ENCODE data around the gene BLOC1S5.
"Not testable (repeated sequence)": the region's sequence is repeated elsewhere in the genome, so short reads cannot be mapped to it uniquely, and the experiment has no call there.

The BLOC1S5 gene

GRCh38 chr6:7992002-7992815, 72.0 kb downstream of the BLOC1S5 start:
- Histone ChIP-seq H3K27me3 (no peaks in the 10 kb centered on the region), H3K9me3 (no peaks in the 10 kb centered on the region), H3K36me3 (no peaks in the 10 kb centered on the region), H3K4me3 (ENCODE audit: low read depth, low read length) (no peak overlapping the region), H3K4me1 (peaks cover 10% of the 10 kb centered on the region)
- peak; percentile 66 for TF ChIP-seq CTCF (IDR thresholded peaks at IDR 0.05; ENCODE audit: low read depth, low read length)
- no peak for DNase-seq

GRCh38 chr6:7991536-7991935, 72.7 kb downstream of the BLOC1S5 start:
- H3K9me3 ChIP-seq = no peaks in the 10 kb centered on the region
- no peak for TF ChIP-seq CTCF (IDR thresholded peaks at IDR 0.05; ENCODE audit: low read depth, low read length)
- no peak for DNase-seq
- peaks cover 4% of the 10 kb centered on the region for H3K4me1 ChIP-seq
- H3K4me3 ChIP-seq (ENCODE audit: low read depth, low read length) = no peak overlapping the region
- H3K36me3 ChIP-seq = no peaks in the 10 kb centered on the region
- no peaks in the 10 kb centered on the region for H3K27me3 ChIP-seq

GRCh38 chr6:7986219-7986618, 78.0 kb downstream of the BLOC1S5 start:
- no peaks in the 10 kb centered on the region for H3K27me3 ChIP-seq
- H3K9me3 ChIP-seq = no peaks in the 10 kb centered on the region
- no peak overlapping the region for H3K4me3 ChIP-seq (ENCODE audit: low read depth, low read length)
- H3K4me1 ChIP-seq = no peaks in the 10 kb centered on the region; the same call in 1 of the 2 replicates
- no peaks in the 10 kb centered on the region for H3K36me3 ChIP-seq
- TF ChIP-seq CTCF (IDR thresholded peaks at IDR 0.05; ENCODE audit: low read depth, low read length) = no peak
- no peak for DNase-seq

- H3K27me3 ChIP-seq; H3K9me3 ChIP-seq; DNase-seq; H3K36me3 ChIP-seq; H3K4me1 ChIP-seq; H3K4me3 ChIP-seq (ENCODE audit: low read depth, low read length): not testable (repeated sequence)
Measured at GRCh38 chr6:7983967-7984366, 80.2 kb downstream of the BLOC1S5 start.

- Histone ChIP-seq H3K4me1 (peaks cover 10% of the 10 kb centered on the region), H3K27me3 (no peaks in the 10 kb centered on the region), H3K36me3 (no peaks in the 10 kb centered on the region), H3K4me3 (ENCODE audit: low read depth, low read length) (no peak overlapping the region), H3K9me3 (no peaks in the 10 kb centered on the region)
- DNase-seq = no peak
- TF ChIP-seq CTCF (IDR thresholded peaks at IDR 0.05; ENCODE audit: low read depth, low read length) = no peak
Measured at GRCh38 chr6:7979831-7980230, 84.4 kb downstream of the BLOC1S5 start.

GRCh38 chr6:7978736-7979135, 85.5 kb downstream of the BLOC1S5 start:
- Histone ChIP-seq H3K9me3 (no peaks in the 10 kb centered on the region), H3K4me3 (ENCODE audit: low read depth, low read length) (no peak overlapping the region), H3K27me3 (no peaks in the 10 kb centered on the region), H3K36me3 (no peaks in the 10 kb centered on the region), H3K4me1 (peaks cover 10% of the 10 kb centered on the region)
- no peak for TF ChIP-seq CTCF (IDR thresholded peaks at IDR 0.05; ENCODE audit: low read depth, low read length)
- no peak for DNase-seq
